ENCODE measurements around the gene ABCF3. TPM values are rescaled to one million over a fixed set of nuclear protein-coding genes. Genes with fewer than 3 reads are reported as not detected.
A peak's percentile ranks its signal among the peaks of the same experiment; 100 is the strongest.

The ABCF3 gene
- total and polyA plus RNA-seq, 8 donors, result 57.6 to 75.2 (median 67.8) TPM

- intact Hi-C loops (cut with DNase I), result no loop called here
- TF ChIP-seq CTCF (IDR thresholded peaks at IDR 0.05), result no peak
- H3K4me1 ChIP-seq, result peaks cover 19 to 31% of the 10 kb centered on the region in 2 donors
- no peaks in the 10 kb centered on the region for H3K9me3 ChIP-seq
- H3K27ac ChIP-seq, result no peak overlapping the region
- H3K27me3 ChIP-seq, result no peaks in the 10 kb centered on the region
- H3K36me3 ChIP-seq, result peaks cover 0 to 58% of the 10 kb centered on the region in 2 donors
- no peak for DNase-seq
- no peak overlapping the region for H3K4me3 ChIP-seq
- no peak for ATAC-seq
Observed at GRCh38 chr3:184172681-184173373, 13.2 kb upstream of the ABCF3 start.

GRCh38 chr3:184173374-184173722, 12.7 kb upstream of the ABCF3 start:
- peaks cover 19 to 36% of the 10 kb centered on the region in 2 donors for H3K4me1 ChIP-seq
- no peaks in the 10 kb centered on the region for H3K27me3 ChIP-seq
- DNase-seq (no peak), ATAC-seq (no peak)
- H3K4me3 ChIP-seq, result no peak overlapping the region
- intact Hi-C loops (cut with DNase I), result no loop called here
- H3K36me3 ChIP-seq, result peaks cover 0 to 58% of the 10 kb centered on the region in 2 donors
- TF ChIP-seq CTCF (IDR thresholded peaks at IDR 0.05), result no peak
- no peak overlapping the region for H3K27ac ChIP-seq
- H3K9me3 ChIP-seq, result no peaks in the 10 kb centered on the region

GRCh38 chr3:184174284-184174645, 11.7 kb upstream of the ABCF3 start:
- H3K27ac ChIP-seq, result peak overlapping the region; percentile 33 to 45

GRCh38 chr3:184174646-184175492, 11.1 kb upstream of the ABCF3 start, which contains the start of gene AP2M1:
TSS of gene AP2M1 (plus strand) at chr3:184174855. CDS start at chr3:184176994, 2,139 bp downstream.
- intact Hi-C loops (cut with DNase I), result no loop called here
- H3K27ac ChIP-seq, result peak within 1 kb of the TSS; percentile 83 to 88
- H3K4me3 ChIP-seq, result peak within 1 kb of the TSS; percentile 95 to 99
- peaks cover 0 to 58% of the 10 kb centered on the region in 2 donors for H3K36me3 ChIP-seq
- H3K9me3 ChIP-seq, result no peaks in the 10 kb centered on the region
- no peak for TF ChIP-seq CTCF (IDR thresholded peaks at IDR 0.05)
- H3K4me1 ChIP-seq, result peaks cover 19 to 47% of the 10 kb centered on the region in 2 donors
- ATAC-seq, result peak; percentile 94
- peak; percentile 97 to 99 (median 98) for DNase-seq
- H3K27me3 ChIP-seq, result no peaks in the 10 kb centered on the region

More at GRCh38 chr3:184174284-184174645, 11.7 kb upstream of the ABCF3 start:
- Histone ChIP-seq H3K4me3 (peak overlapping the region in 1 of 2 donors; percentile 95), H3K36me3 (peaks cover 0 to 58% of the 10 kb centered on the region in 2 donors), H3K9me3 (no peaks in the 10 kb centered on the region), H3K27me3 (no peaks in the 10 kb centered on the region), H3K4me1 (peaks cover 19 to 42% of the 10 kb centered on the region in 2 donors)
- DNase-seq (peak in 1 of 4 donors; percentile 53), ATAC-seq (no peak)
- TF ChIP-seq CTCF (IDR thresholded peaks at IDR 0.05), result no peak
- intact Hi-C loops (cut with DNase I), result no loop called here

GRCh38 chr3:184175506-184175905, 10.5 kb upstream of the ABCF3 start:
- DNase-seq (no peak), ATAC-seq (no peak)
- Histone ChIP-seq H3K9me3 (no peaks in the 10 kb centered on the region), H3K36me3 (peaks cover 6 to 58% of the 10 kb centered on the region in 2 donors), H3K27me3 (no peaks in the 10 kb centered on the region), H3K4me3 (peak overlapping the region; percentile 95 to 99), H3K4me1 (peaks cover 19 to 52% of the 10 kb centered on the region in 2 donors), H3K27ac (peak overlapping the region; percentile 83 to 88)
- no peak for TF ChIP-seq CTCF (IDR thresholded peaks at IDR 0.05)
- intact Hi-C loops (cut with DNase I), result no loop called here
